ENCODE measurements around the gene KLK13. TPM values are rescaled to one million over a fixed set of nuclear protein-coding genes. Genes with fewer than 3 reads are reported as not detected.

Gene KLK13
- polyA plus RNA-seq, 1 experiment = not detected

DNA sequence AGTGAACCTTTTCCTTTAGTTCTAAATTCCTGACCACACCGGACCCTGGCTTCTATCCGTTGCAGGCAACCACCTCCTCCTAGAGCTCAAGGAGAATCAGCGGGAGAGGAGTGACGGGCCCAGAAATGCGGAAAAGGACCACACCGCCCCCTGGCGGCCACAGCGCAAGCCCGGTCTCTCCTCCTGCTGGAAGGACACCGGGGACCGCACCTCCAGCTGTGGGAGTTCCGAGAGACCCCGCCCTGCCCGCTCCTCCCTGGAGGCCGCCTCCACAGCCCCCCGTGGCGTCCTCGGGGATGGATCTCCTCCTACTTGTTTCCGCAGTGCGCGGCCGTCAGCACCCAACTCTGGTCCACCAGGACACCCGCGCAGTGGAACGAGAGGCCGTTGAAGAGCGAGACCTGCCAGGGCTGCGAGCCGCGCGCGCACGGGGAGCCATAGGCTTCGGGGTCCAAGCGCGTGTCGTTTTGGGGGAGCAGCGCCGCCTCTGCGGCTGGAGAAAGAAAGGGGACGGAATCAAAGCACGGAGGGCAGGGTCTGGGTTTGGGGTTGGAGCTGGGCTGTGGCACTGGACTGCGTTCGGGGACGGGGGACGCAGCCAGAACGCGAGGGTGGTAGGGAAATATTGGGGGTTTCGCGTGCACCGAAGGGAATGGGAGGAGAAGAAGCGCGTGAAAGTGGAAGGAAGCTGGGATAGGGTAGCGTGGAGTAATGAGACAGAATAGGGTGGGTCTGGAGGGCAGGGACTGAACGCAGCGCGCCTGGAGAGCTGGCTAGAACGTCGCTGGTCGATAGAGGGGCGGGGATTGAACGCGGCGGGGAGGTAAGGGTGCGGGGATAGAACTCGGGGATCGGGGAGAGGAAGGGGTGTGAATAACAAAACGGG, 47.9 kb downstream of the KLK13 start:
- no peak for DNase-seq (ENCODE audit: low read depth)
- POLR2A ChIA-PET = no interaction called here

DNA sequence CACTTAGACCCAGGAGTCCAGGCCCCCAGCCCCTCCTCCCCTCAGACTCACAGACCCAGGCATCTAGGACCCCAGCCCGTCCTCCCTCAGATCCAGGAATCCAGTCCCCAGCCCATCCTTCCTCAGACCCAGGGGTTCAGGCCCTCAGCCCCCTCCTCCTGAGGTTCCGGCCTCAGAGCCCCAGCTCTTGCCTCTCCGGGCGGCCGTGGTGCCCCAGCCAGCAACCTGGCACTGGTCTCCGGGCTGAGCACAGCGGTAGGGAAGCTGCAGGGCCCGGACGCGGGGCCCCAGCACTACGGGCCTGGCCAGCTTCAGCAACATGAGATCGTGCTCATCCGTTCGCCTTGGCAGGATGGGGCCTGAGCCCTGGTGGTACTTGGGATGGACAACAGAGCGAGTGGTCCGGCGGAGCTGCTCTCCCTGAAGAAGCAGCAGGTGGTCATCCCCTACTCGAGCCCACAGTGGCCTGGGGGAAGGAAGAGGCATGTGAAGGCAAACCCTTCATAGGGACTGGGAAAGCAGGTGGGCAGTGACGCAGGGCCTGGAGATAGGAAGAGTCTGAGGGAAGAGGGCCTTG, 49.1 kb downstream of the KLK13 start:
- TF ChIP-seq CTCF (IDR thresholded peaks at IDR 0.05; ENCODE audit: insufficient read depth, low read depth, low read length) = no peak
- Histone ChIP-seq H3K27me3 (ENCODE audit: control insufficient read depth, insufficient read depth, low read length) (peaks cover 14% of the 10 kb centered on the region), H3K4me3 (ENCODE audit: low read depth, low read length) (no peak overlapping the region), H3K36me3 (ENCODE audit: control insufficient read depth, insufficient read depth, low read length) (no peaks in the 10 kb centered on the region)
- CTCF ChIA-PET = no interaction called here
- POLR2A ChIA-PET = no interaction called here
- no peak for DNase-seq (ENCODE audit: low read depth)

More for the DNA sequence above, 47.9 kb downstream of the KLK13 start:
- no peak overlapping the region for H3K4me3 ChIP-seq (ENCODE audit: low read depth, low read length)
- CTCF ChIA-PET = interaction anchor here (0.6 kb wide), 1 partner anchor 118 kb away, joined by 3 read pairs; no protein-coding TSS in a partner anchor
- peak; percentile 45; the same call in 1 of the 2 replicates for TF ChIP-seq CTCF (IDR thresholded peaks at IDR 0.05; ENCODE audit: insufficient read depth, low read depth, low read length)
- H3K36me3 ChIP-seq (ENCODE audit: control insufficient read depth, insufficient read depth, low read length) = no peaks in the 10 kb centered on the region
- H3K27me3 ChIP-seq (ENCODE audit: control insufficient read depth, insufficient read depth, low read length) = peaks cover 14% of the 10 kb centered on the region

- ChIA-PET CTCF (no interaction called here), POLR2A (no interaction called here)
- Histone ChIP-seq H3K4me3 (ENCODE audit: low read depth, low read length) (no peak overlapping the region), H3K27me3 (ENCODE audit: control insufficient read depth, insufficient read depth, low read length) (peaks cover 6% of the 10 kb centered on the region; the same call in 1 of the 2 replicates), H3K36me3 (ENCODE audit: control insufficient read depth, insufficient read depth, low read length) (no peaks in the 10 kb centered on the region)
- DNase-seq (ENCODE audit: low read depth) = no peak
- no peak for TF ChIP-seq CTCF (IDR thresholded peaks at IDR 0.05; ENCODE audit: insufficient read depth, low read depth, low read length)
These were observed 50.6 kb downstream of the KLK13 start for GRCh38 chr19:51014242-51014641.

DNA sequence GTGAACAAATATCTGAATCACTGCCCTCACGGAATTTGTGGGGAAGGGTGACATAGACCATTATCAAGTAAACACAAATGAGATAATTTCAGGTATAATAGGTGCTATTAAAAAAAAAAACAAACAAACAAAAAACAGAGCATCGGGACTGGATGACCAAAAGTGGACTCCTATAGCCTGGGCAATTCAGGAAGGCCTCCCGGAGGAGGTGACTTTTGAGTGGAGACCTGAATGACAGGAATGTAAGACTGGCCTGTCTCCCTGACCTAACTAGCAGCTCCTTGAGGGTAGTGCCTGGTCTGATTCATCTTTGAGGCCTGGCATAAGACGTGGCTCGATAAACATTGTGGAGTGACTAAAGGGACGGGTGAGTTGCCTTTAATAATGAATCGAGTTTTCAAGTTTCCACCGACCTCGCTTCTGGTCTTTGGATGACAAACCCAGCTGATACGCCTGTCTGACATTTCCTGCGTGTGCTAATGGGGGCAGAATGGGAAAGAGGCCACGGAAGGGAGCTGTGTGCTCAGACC, 52.2 kb downstream of the KLK13 start:
- TF ChIP-seq CTCF (IDR thresholded peaks at IDR 0.05; ENCODE audit: insufficient read depth, low read depth, low read length) = no peak
- no peaks in the 10 kb centered on the region for H3K36me3 ChIP-seq (ENCODE audit: control insufficient read depth, insufficient read depth, low read length)
- CTCF ChIA-PET = interaction anchor here (1.1 kb wide), 1 partner anchor 32 kb away, joined by 4 read pairs; no protein-coding TSS in a partner anchor
- DNase-seq (ENCODE audit: low read depth) = no peak
- POLR2A ChIA-PET = no interaction called here
- H3K27me3 ChIP-seq (ENCODE audit: control insufficient read depth, insufficient read depth, low read length) = peaks cover 3% of the 10 kb centered on the region; the same call in 1 of the 2 replicates
- H3K4me3 ChIP-seq (ENCODE audit: low read depth, low read length) = no peak overlapping the region

DNA sequence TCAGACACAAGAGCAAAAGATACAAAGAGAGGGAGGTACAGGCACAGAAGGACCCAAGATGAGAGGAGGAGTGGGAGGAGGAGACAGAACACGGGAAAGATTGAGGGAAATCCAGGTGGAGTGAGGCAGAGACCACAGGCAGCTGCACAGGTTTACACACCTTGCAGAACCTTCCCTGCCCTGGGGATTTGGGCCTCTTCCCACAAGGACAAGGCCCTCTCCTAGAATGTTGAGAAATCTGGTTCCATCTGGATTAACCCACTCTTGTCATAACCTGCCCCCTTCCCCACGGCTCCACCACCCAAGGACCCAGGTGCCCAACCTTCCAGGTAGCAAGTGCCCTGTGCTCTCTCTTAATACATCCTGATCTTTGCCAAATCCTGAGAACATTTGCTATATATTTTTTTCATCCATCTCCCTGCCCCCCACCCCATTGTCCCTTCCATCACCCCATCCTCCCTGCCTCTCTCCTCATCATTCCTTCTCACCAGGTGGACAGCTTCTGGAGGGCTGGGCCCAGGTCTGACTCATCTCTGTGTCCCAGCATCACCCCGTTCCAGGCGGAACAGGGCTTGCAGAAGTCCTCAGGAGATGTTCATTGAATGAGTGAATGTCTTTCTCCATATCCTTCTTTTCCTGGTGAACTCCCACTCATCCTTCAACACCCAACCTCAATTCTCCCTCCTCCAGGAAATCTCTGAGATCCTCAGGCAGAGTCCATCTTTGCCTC, 54.7 kb downstream of the KLK13 start:
- H3K36me3 ChIP-seq (ENCODE audit: control insufficient read depth, insufficient read depth, low read length) = no peaks in the 10 kb centered on the region
- ChIA-PET CTCF (no interaction called here), POLR2A (no interaction called here)
- no peak for DNase-seq (ENCODE audit: low read depth)
- H3K27me3 ChIP-seq (ENCODE audit: control insufficient read depth, insufficient read depth, low read length) = no peaks in the 10 kb centered on the region
- no peak for TF ChIP-seq CTCF (IDR thresholded peaks at IDR 0.05; ENCODE audit: insufficient read depth, low read depth, low read length)
- H3K4me3 ChIP-seq (ENCODE audit: low read depth, low read length) = no peak overlapping the region

Measured in BJ (cell line).